ENCODE measurements around the gene TNFRSF13B.
"Not testable (repeated sequence)": the region's sequence is repeated elsewhere in the genome, so short reads cannot be mapped to it uniquely, and the experiment has no call there.

Gene TNFRSF13B

GRCh38 chr17:16906680-16907079 is 65.2 kb downstream of the TNFRSF13B start:
- DNase-seq = no peak

GRCh38 chr17:16905593-16906191 is 66.2 kb downstream of the TNFRSF13B start:
- no peak for DNase-seq

GRCh38 chr17:16903070-16903469 is 68.8 kb downstream of the TNFRSF13B start:
- not testable (repeated sequence) for DNase-seq

GRCh38 chr17:16900288-16900882 is 71.5 kb downstream of the TNFRSF13B start:
- DNase-seq = no peak

- not testable (repeated sequence) for DNase-seq
These were observed 74.6 kb downstream of the TNFRSF13B start for GRCh38 chr17:16897211-16897896.

- not testable (repeated sequence) for DNase-seq
These were observed 75.7 kb downstream of the TNFRSF13B start for GRCh38 chr17:16896235-16896634.

- not testable (repeated sequence) for DNase-seq
These were observed 78.4 kb downstream of the TNFRSF13B start for GRCh38 chr17:16893527-16893926.

GRCh38 chr17:16892876-16893454 is 79.0 kb downstream of the TNFRSF13B start:
- not testable (repeated sequence) for DNase-seq

GRCh38 chr17:16889088-16889465 is 82.8 kb downstream of the TNFRSF13B start:
- no peak for DNase-seq
